ENCODE measurements around the gene FEM1B. TPM values are rescaled to one million over a fixed set of nuclear protein-coding genes. Genes with fewer than 3 reads are reported as not detected.

Gene FEM1B
- total and polyA plus RNA-seq, 2 of the 8 experiments (the other 6 are each of a cell fraction or from before 2014, with no cell fraction given) = 36.1 to 83.8 TPM

DNA sequence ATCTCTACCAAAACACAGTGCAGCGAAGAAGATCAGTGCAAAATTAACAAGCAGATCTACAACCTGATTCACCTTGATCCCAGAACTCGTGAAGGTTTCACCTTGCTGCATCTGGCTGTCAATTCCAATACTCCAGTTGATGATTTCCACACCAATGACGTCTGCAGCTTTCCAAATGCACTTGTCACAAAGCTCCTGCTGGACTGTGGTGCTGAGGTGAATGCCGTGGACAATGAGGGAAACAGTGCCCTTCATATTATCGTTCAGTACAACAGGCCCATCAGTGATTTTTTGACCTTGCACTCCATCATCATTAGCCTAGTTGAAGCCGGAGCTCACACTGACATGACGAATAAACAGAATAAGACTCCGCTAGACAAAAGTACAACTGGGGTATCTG is 13.2 kb downstream of the FEM1B start:
- H2BK120ac ChIP-seq (replicated peaks; ENCODE audit: low read depth, low read length) = no peak overlapping the region
- peak in 1 of 2 experiments; percentile 31 for DNase-seq (ENCODE audit: low read depth in 1 of 2, low spot score in 2 of 2)
- H3K36me3 ChIP-seq (ENCODE audit: control insufficient read depth in 2 of 4, insufficient read depth in 4 of 4, low read length in 3 of 4) = peaks cover 3 to 39% (median 20%) of the 10 kb centered on the region in 4 experiments; a peak in 7 of 8 replicates
- no peak overlapping the region for H3K4ac ChIP-seq (replicated peaks; ENCODE audit: insufficient read length, low read depth, low read length)
- no peaks in the 10 kb centered on the region for H3K9me3 ChIP-seq (ENCODE audit: insufficient read depth in 2 of 2, low read depth in 1 of 2, low read length in 1 of 2)
- H3K27me3 ChIP-seq (replicated peaks in 1 of 4; ENCODE audit: control insufficient read depth in 3 of 4, extremely low read depth in 1 of 4, insufficient read depth in 3 of 4, low read length in 3 of 4) = no peaks in the 10 kb centered on the region
- H3K27ac ChIP-seq (ENCODE audit: low read depth, low read length) = no peak overlapping the region
- no peak overlapping the region for H2AK5ac ChIP-seq (ENCODE audit: low read depth, low read length)
- H4K91ac ChIP-seq (replicated peaks; ENCODE audit: insufficient read length, low read length) = no peak overlapping the region
- no peak overlapping the region for H3K23ac ChIP-seq (ENCODE audit: insufficient read length)
- no peak overlapping the region for H2AFZ ChIP-seq (ENCODE audit: low read length)
- H3K14ac ChIP-seq (ENCODE audit: insufficient read length) = no peak overlapping the region
- peaks cover 7 to 8% of the 10 kb centered on the region in 2 experiments for H4K20me1 ChIP-seq (replicated peaks in 1 of 2; ENCODE audit: control insufficient read depth in 1 of 2, insufficient read depth in 2 of 2, low read length in 2 of 2)
- no peak overlapping the region; the same call in 1 of the 2 replicates for H4K8ac ChIP-seq (ENCODE audit: extremely low read depth, insufficient read depth, low read length)
- H2BK5ac ChIP-seq (ENCODE audit: low read depth, low read length) = no peak overlapping the region
- FAIRE-seq = no peak
- ChIA-PET POLR2A (ENCODE audit: partially characterized antibody) (interaction anchor here (5.7 kb wide), 1 partner anchor 13 kb away, joined by 28 read pairs; the partner anchor contains the start of gene FEM1B), CTCF (ENCODE audit: partially characterized antibody) (interaction anchor here (0.8 to 11.3 kb wide), 4 partner anchors 9 to 259 kb away, joined by 3 to 85 read pairs (median 4); no protein-coding TSS in a partner anchor)
- H3K79me2 ChIP-seq (ENCODE audit: control insufficient read depth in 1 of 2, insufficient read depth in 2 of 2, low read length in 2 of 2) = peaks cover 14 to 88% of the 10 kb centered on the region in 2 experiments
- 94% methylated on average over 8 of the region's 8 CpGs; no CpG with 5 or more reads in 1 of the 2 experiments for WGBS, 2 experiments (ENCODE audit: extremely low coverage in 1 of 2, insufficient coverage in 1 of 2, insufficient read length in 1 of 2, insufficient replicate concordance in 2 of 2, low coverage in 1 of 2, low lambda C conversion rate in 2 of 2, missing lambda C conversion rate in 1 of 2)
- no peak overlapping the region for H2BK12ac ChIP-seq (ENCODE audit: low read depth, low read length)
- no peak overlapping the region for H4K5ac ChIP-seq (ENCODE audit: insufficient read length, low read depth, low read length)
- H3K4me3 ChIP-seq (ENCODE audit: extremely low read depth in 1 of 4, insufficient read depth in 2 of 4, low read depth in 3 of 4, low read length in 4 of 4) = no peak overlapping the region
- H3K79me1 ChIP-seq (ENCODE audit: low read depth, low read length) = 0 out of 2 replicates have a peak, but pooled peaks cover 2% of the 10 kb centered on the region
- no peak overlapping the region for H3K56ac ChIP-seq (replicated peaks; ENCODE audit: insufficient read length, low read depth, low read length)
- peak overlapping the region in 1 of 4 experiments; percentile 34; a peak in 1 of 7 replicates for H3K9ac ChIP-seq (replicated peaks in 1 of 4; ENCODE audit: extremely low read depth in 1 of 4, low read depth in 3 of 4, low read length in 3 of 4)
- no peak overlapping the region for H2BK15ac ChIP-seq (ENCODE audit: low read length)
- no peak overlapping the region for H2BK20ac ChIP-seq (ENCODE audit: low read length)
- H3K23me2 ChIP-seq (ENCODE audit: low read depth, low read length) = no peaks in the 10 kb centered on the region
- no peak overlapping the region for H3K18ac ChIP-seq (ENCODE audit: extremely low read depth, low read length)
- TF ChIP-seq SIX5 (IDR thresholded peaks at IDR 0.05; ENCODE audit: low read depth, low read length) (no peak), CBX8 (IDR thresholded peaks at IDR 0.05; ENCODE audit: borderline replicate concordance, low read depth, low read length) (no peak), HDAC6 (IDR thresholded peaks at IDR 0.05; ENCODE audit: low read depth, low read length) (no peak), CHD1 (IDR thresholded peaks at IDR 0.05; ENCODE audit: low read depth, low read length) (no peak), NRF1 (IDR thresholded peaks at IDR 0.05; ENCODE audit: low read depth, low read length) (no peak)
- TF ChIP-seq, protein P1, sequence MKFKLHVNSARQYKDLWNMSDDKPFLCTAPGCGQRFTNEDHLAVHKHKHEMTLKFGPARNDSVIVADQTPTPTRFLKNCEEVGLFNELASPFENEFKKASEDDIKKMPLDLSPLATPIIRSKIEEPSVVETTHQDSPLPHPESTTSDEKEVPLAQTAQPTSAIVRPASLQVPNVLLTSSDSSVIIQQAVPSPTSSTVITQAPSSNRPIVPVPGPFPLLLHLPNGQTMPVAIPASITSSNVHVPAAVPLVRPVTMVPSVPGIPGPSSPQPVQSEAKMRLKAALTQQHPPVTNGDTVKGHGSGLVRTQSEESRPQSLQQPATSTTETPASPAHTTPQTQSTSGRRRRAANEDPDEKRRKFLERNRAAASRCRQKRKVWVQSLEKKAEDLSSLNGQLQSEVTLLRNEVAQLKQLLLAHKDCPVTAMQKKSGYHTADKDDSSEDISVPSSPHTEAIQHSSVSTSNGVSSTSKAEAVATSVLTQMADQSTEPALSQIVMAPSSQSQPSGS (IDR thresholded peaks at IDR 0.05; ENCODE audit: low read length) = no peak
- TF ChIP-seq, protein P2, sequence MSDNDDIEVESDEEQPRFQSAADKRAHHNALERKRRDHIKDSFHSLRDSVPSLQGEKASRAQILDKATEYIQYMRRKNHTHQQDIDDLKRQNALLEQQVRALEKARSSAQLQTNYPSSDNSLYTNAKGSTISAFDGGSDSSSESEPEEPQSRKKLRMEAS (IDR thresholded peaks at IDR 0.05) = no peak
- no peak overlapping the region for H3K4me2 ChIP-seq (ENCODE audit: insufficient read depth in 1 of 2, low read depth in 2 of 2, low read length in 2 of 2)
- H3K4me1 ChIP-seq (replicated peaks in 1 of 4; ENCODE audit: control insufficient read depth in 3 of 4, insufficient read depth in 4 of 4, low read length in 3 of 4) = peaks cover 0 to 16% (median 5%) of the 10 kb centered on the region in 4 experiments; a peak in 3 of 7 replicates

All from H1 (cell line).